Medulla oblongata (tissue), 1 donor: ENCODE measurements around the gene TBC1D30.
"Not testable (repeated sequence)": the region's sequence is repeated elsewhere in the genome, so short reads cannot be mapped to it uniquely, and the experiment has no call there.

Source experiments
- DNase-seq: peaks from one replicate; pipeline ENCODE4 v3.0.0-alpha.2; 2015; ENCODE audit errors: extremely low spot score

TBC1D30 gene

DNA sequence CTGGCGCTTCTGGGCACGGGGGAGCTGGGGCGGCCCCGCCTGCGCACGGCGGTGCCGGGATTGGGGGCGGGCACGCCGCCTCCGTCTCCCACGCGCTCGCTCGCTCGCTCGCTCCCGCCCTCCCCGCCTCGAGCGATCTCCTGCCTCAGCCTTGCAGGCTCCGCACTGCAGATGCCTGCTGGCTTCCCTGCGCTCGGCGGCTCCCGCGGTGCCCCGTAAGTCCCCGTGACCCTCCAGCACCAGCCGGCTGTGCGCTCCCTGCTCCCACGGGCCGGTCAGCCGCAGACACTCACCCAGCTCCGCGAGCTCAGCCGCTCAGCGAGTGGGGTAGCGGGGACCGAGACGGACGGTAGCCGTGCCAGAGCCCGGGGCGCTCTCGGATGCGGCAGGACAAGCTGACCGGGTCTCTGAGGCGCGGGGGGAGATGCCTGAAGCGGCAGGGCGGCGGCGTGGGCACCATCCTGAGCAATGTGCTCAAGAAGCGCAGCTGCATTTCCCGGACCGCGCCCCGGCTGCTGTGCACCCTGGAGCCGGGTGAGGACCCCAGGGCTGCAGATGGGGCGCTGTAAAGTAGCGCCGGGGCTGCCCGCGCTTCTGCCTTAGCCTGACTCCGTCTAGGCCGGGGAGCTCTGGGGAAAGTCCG lies at the start of gene TBC1D30:
Gene TBC1D30 (plus strand): TSS at position 148 of the 643 bp plus-strand sequence. CDS start 233 bp downstream, at position 381.
- DNase-seq = no peak

DNA sequence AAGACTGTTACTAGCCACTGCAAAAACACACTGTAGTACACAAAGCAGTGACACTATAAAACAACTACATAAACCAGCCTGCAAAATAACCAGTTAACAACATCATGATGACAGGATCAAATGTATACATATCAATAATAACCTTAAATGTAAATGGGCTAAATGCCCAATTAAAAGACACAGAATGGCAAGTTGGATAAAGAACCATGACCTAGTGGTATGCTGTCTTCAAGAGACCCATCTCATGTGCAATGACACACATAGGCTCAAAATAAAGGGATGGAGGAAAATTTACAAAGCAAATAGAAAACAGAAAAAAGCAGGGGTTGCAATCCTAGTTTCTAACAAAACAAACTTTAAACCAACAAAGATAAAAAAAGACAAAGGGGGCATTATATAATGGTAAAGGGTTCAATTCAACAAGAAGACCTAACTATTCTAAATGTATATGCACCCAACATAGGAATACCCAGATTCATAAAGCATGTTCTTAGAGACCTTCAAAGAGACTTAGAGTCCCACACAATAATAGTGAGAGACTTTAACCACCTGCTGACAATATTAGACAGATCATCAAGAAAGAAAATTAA lies 49.2 kb upstream of the TBC1D30 start:
- not testable (repeated sequence) for DNase-seq

DNA sequence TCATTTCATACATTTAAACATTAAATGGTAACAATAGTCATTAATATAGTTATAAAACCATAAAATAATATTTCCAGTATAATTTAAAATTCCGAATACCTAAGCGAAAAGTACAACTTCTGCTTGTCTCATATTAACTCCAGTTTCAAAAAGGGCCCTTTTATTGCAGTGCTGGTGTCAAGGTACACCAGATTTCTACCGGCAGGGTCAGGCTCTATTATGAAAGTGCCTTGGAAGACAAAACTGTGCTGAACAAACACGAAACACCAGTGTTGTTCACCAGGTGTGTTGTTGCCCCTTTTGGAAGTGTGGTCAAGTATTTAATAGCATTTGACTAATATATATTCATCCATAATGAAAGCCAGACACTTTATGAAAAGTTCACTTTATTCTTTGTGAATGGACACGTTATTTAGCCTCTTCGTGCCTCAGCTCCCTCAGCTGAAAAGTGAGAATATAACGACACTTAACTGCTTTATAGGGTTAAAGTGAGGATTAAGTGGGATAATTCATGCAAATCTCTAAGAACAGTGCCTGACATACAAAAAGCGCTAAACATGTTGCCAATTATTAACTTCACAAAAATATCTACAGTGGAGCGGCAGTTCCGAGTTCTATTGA lies 45.0 kb upstream of the TBC1D30 start:
- no peak for DNase-seq

GRCh38 chr12:64780132-64780530 lies 44.3 kb upstream of the TBC1D30 start:
- DNase-seq = peak; percentile 12

- DNase-seq = no peak
Observed at GRCh38 chr12:64780531-64781279, 43.7 kb upstream of the TBC1D30 start.

GRCh38 chr12:64781280-64782190 lies 42.9 kb upstream of the TBC1D30 start:
- no peak for DNase-seq

DNA sequence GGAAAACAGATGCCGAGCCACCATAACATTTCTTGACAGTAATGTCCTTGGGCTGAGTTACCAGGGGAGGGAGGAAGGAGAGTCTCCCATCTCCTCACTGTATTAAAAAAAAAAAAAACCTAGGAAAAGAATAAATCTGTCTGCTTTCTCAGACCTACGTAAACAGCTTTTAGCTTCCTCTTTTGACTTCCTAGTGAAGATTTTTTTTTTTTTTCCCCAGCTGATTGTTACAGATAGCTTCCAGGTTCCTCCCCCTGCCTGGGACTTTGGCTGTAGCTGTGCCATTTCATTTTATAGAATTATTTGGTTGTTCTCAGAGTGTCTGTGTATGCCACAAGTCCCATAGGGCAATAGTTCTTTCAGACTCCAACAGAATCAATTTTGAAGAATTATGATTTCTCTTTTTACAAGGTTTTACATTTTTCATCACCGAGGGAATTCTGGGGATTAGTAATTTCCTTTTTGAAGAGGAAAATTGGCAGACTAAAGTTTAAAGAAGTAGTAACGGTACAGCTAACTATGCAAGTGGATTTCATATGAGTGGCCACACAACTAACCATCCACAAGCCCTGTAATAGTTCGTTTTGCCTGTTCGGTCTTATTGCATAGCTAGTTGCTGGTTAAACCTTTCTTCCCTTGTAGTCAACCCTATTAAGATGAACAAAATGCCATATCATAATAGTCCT lies 42.1 kb upstream of the TBC1D30 start:
- DNase-seq = peak; percentile 11

- no peak for DNase-seq
Observed at GRCh38 chr12:64785838-64786237, 38.6 kb upstream of the TBC1D30 start.

- no peak for DNase-seq
Observed at GRCh38 chr12:64790166-64790565, 34.3 kb upstream of the TBC1D30 start.

DNA sequence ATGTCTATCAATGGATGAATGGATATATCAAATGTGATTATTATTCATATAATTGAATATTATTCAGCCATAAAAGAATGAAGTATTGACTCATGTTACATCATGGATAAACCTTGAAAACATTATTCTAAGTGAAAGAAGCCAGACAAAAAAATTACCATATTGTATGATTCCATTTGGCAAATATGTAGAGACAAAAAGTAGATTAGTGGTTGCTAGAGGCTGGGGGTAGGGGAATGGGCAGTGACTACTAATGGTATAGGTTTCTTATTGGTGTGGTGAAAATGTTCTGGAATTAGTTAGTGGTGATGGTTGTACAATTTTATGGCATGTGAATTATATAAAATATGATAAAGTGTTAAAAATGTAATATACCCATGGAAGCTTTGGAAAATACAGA lies 33.4 kb upstream of the TBC1D30 start:
- DNase-seq = no peak

DNA sequence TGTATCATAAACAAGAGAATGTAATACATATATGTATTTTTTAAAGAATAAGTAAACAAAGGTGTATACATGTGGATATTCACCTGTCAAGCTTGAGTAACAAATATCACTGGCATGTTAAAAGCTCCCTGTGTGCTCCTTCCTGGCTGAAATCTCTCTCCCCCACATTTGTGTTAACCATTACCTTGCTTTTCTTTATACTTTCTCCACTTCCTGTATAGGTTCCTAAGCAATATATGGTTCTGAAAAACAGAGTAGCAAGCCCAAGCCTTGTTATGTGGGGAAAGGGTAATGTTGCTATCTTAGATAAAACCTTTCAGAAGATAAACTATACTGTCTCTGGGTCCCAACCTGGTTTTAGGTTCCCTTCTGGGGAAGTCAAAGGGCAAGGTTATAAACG lies 32.3 kb upstream of the TBC1D30 start:
- no peak for DNase-seq

DNA sequence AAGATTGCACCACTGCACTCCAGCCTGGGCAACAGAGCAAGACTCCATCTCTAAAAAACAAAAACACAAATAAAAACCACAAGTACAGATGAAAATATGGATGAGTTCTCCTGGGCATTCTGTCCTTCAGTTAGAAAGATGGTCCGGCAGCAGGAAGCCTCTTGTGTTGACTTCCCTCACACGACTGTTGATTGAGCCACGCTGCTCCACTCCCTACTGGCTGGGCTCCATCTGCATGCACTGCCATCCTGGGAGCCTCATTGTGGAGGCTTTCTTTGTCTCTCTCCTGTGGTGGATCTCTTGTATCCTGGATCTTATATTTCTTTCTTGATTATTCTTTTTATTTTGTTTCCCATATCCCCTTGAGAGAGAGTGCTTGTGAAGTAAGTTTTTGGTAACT lies 30.8 kb upstream of the TBC1D30 start:
- DNase-seq = no peak

DNA sequence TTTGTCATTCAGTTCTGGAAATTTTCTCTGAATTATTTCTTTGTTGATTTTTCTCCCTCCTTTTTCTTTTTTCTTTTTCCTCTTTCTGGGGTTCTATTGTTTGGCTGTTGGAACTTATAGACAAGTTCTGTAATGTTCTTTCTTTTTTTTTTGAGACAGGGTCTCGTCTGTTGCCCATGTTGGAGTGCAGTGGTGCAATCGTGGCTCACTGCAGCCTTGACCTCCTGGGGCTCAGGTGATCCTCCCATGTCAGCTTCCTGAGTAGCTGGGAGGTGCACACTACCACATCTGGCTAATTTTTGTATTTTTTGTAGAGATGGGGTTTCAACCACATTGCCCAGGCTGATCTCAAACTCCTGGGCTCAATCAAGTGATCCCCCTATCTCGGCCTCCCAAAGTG lies 30.1 kb upstream of the TBC1D30 start:
- no peak for DNase-seq

DNA sequence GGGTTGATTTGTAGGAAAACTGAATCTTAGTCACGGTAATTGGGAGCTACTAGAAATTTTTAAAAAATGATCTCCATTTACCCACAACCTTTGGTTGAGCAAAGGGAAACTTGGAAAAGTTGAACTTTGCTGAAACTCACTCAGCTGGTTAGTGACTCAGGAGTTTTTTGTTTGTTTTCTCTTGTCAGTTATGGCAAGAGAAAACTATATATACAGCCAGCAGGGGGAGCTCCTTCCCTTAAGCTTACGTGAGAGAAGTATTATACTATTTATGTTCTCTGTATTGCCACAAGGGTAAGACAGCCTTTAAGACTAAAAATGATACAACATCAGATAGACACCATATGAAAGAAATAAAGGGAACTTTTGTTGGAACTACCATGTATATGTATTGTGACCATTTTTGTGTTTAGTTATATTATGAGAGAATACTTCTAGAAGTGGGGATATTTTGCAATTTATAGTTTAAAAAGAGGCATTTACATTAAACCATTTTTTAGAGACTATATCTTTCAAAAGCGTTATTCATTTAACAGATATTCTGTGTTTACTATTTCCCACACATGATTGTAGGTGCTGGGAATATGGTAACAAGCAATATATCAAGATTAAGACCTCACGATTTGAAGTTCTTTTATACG lies 28.1 kb upstream of the TBC1D30 start:
- DNase-seq = peak; percentile 83

GRCh38 chr12:64797156-64797555 lies 27.3 kb upstream of the TBC1D30 start:
- DNase-seq = no peak

GRCh38 chr12:64798165-64798564 lies 26.3 kb upstream of the TBC1D30 start:
- DNase-seq = no peak

- no peak for DNase-seq
Observed at GRCh38 chr12:64800640-64801039, 23.8 kb upstream of the TBC1D30 start.

DNA sequence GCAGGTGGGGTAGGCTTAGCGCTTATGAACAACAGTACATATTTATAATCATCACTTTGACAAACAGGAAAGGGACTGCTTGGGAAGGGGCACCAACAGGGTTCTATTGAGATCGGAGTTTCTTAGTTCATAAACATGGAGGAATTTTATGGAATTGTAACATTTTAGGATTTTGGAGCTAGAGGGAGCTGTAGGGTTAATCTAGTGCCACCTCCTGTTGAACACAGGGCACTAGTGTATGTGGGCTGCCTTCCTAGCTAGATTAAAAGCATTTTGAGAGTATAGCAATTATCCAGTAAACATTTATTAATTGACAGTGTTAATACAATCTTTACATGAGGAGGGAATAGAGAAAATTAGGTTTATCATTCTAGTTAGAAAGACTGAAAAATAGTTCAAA lies 23.1 kb upstream of the TBC1D30 start:
- no peak for DNase-seq

DNA sequence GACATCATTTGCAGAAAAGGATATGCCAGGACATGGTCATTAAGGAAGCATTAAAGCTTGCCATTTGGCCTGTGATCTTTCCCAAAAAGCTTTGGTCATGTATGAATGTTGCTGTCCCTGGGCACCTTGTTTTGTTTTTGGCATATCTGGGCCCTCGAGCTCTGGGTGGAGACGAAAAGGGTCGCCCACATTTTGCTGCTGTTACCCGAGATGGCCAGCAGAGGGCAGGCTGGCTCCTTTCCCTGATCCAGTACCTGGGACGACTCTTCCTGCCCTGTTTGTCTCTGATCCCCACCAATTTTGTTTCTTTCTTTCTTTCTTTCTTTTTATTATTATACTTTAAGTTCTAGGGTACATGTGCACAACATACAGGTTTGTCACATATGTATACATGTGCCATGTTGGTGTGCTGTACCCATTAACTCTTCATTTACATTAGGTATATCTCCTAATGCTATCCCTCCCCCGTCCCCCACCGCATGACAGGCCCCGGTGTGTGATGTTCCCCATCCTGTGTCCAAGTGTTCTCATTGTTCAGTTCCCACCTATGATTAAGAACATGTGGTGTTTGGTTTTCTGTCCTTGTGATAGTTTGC lies 22.2 kb upstream of the TBC1D30 start:
- peak; percentile 48 for DNase-seq

DNA sequence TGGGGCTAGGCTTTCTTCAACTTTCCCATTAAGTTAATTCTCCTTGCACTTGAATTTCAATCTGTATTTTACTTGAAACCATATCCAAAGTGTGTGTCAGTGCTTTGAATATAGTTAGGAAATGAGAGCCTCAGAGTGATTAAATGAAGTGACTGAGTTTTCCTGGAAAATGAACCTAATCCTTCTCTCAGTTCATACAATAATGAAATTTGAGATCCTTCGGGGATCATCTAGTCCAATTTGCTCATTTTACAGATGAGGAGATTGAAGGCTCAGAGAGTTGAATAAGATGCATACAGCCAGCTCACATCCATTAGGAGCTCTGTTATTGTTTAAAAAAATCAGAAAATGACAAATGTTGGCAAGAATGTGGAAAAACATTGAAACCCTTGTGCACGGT lies 18.3 kb upstream of the TBC1D30 start:
- no peak for DNase-seq
